Karpas-422 (cell line): Measurements from ENCODE around the gene CHCHD4. TPM values are rescaled to one million over a fixed set of nuclear protein-coding genes. Genes with fewer than 3 reads are reported as not detected.
"Not testable (repeated sequence)": the region's sequence is repeated elsewhere in the genome, so short reads cannot be mapped to it uniquely, and the experiment has no call there.

Source experiments
- DNase-seq: peaks from one replicate; pipeline ENCODE4 v3.0.0-alpha.2; 2015
- H2AFZ ChIP-seq: fragments of 200-600 bp; sonication (generic); 2 replicates; pipeline ENCODE4 v1.6.1; 2014; ENCODE audit warnings: antibody characterized with exemption, low read length, mixed read lengths
- H3K27ac ChIP-seq: fragments of 200-600 bp; sonication (generic); 2 replicates; pipeline ENCODE4 v1.5.1; 2014; ENCODE audit warnings: mild to moderate bottlenecking, low read length, moderate library complexity
- H3K27me3 ChIP-seq: fragments of 200-600 bp; sonication (generic); 2 replicates; pipeline ENCODE4 v1.6.1; 2014; ENCODE audit warnings: low read length, mixed read lengths
- H3K36me3 ChIP-seq: fragments of 200-600 bp; sonication (generic); 2 replicates; pipeline ENCODE4 v1.6.1; 2014; ENCODE audit warnings: low read length, mixed read lengths; ENCODE audit not compliant: insufficient read depth
- H3K4me1 ChIP-seq: fragments of 200-600 bp; sonication (generic); 2 replicates; pipeline ENCODE4 v1.6.1; 2014; ENCODE audit warnings: mild to moderate bottlenecking, low read length, mixed read lengths
- H3K4me2 ChIP-seq: fragments of 200-600 bp; sonication (generic); 2 replicates; pipeline ENCODE4 v1.6.1; 2014; ENCODE audit warnings: low read length, low read depth, mild to moderate bottlenecking; ENCODE audit not compliant: poor library complexity, severe bottlenecking
- H3K4me3 ChIP-seq: fragments of 200-600 bp; sonication (generic); 2 replicates; pipeline ENCODE4 v1.5.1; 2014; ENCODE audit warnings: mild to moderate bottlenecking, antibody characterized with exemption, low read length, mixed read lengths
- H3K79me2 ChIP-seq: fragments of 200-600 bp; sonication (generic); 2 replicates; pipeline ENCODE4 v1.6.1; 2014; ENCODE audit warnings: mild to moderate bottlenecking, low read length, mixed read lengths
- H3K9ac ChIP-seq: fragments of 200-600 bp; sonication (generic); 2 replicates; pipeline ENCODE4 v1.6.0; 2014; ENCODE audit warnings: low read length
- H3K9me2 ChIP-seq: fragments of 200-600 bp; sonication (generic), shearing (Covaris generic); replicated peaks from 2 replicates; pipeline ENCODE4 v1.6.0; 2014; ENCODE audit warnings: mild to moderate bottlenecking, low read length, moderate library complexity; ENCODE audit not compliant: insufficient read depth
- H3K9me3 ChIP-seq: fragments of 300-700, 200-600 bp; sonication (generic); 2 replicates; pipeline ENCODE4 v1.6.1; 2014; ENCODE audit warnings: low read length, mixed read lengths
- H4K20me1 ChIP-seq: fragments of 200-600 bp; sonication (generic); 2 replicates; pipeline ENCODE4 v1.6.1; 2014; ENCODE audit warnings: mild to moderate bottlenecking, antibody characterized with exemption, low read length, low read depth; ENCODE audit not compliant: insufficient read depth
- total RNA-seq: library from RNA; depleted of rRNA; stranded (reverse); fragments of >200 nt; shearing (Covaris generic); gene quantifications from 2 replicates; pipeline ENCODE4 v1.2.3, GENCODE V29; 2014; ENCODE audit warnings: low replicate concordance

The CHCHD4 gene
- total RNA-seq, 1 experiment from 2014 or later: 19.7 TPM

DNA sequence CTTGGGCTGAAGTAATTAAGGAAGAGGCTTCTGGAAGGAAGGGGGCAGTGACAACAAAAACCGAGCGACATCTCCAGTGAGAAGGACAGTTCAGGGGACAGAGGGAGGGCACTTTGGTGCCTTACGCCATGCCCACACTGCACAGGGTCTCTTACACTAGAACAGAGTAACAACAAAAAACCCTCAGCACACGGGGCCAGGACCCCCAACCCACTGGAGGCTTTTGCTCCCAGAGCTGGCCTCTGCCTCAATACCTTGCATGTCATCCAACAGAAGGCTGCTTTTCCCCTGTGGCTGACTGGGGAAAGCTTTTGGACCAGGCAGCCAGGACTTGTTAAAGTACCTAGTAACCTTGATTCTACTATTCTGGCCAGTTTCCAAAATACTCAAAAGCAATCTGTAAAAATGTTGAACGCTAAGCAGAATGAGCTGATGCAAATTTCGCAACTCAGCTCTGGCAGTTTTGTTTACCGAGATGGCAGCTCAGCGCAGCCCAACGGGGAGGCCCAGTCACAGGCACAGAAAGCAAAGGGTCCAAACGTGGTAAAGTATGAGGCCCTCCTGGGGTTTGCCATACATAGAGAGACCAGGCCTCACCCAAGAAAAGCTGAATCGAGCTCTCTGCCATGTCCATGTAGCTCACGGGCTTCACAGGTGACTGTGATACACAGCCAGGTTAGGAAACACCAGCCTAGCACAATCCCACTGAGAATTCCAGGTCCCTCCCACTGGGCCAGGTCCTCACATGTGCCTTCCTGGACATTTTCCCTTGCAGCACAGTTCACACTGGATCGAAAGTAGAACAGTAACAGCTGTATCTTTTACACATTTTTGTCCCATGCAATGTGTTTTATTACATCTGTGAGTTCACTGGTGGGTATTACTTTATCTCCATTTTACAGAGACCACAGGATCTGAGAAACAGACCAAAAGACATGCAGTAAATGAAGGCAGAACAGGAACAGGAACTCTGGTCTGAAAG lies 6.0 kb downstream of the CHCHD4 start:
- no peak overlapping the region for H3K4me2 ChIP-seq
- peaks cover 33% of the 10 kb centered on the region; the same call in 1 of the 2 replicates for H3K36me3 ChIP-seq

DNA sequence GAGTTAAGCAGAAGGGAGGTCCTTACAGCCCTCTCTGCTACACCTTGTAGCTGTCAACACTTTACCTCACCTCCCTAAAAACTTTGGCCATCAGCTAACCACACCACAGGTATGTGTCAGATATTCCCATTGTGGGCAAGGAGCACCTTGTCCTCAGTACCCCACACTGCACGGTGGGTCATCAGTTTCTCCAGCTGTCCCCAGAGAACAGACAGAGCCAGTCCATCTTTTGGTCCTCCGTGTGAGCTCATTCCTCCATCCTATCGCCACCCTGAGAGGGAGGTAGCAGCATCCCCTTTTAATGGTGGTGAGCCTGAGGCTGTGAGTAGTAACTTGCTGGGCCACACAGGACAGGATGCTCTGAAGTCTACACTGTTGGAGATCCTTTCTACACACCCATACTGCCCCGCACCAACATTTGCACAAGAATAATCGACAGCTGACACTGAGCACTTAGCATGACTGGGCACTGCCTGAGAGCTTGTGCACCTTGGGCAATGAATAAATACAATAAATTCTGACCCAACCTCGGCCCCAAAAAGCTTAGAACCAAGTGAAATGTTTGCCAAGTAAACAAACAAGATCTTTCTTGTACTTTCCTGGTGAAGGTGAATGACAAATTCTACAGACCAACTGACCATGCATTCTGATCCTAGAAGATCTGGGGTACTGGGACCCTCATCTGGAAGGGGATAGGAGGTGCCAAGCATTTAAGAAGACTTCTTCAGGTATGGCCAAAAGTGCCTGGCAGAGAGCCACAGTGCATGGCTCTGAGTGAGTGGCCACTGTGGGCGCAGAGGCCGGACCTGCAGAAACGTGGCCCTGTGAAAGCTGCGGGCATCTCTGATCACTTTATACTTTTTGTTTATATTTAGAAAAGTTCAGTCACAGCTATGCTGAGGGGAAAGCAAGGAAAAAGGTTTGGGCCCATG lies 6.9 kb downstream of the CHCHD4 start:
- no peaks in the 10 kb centered on the region for H3K27me3 ChIP-seq
- no peak overlapping the region for H2AFZ ChIP-seq
- no peaks in the 10 kb centered on the region for H3K9me3 ChIP-seq
- no peaks in the 10 kb centered on the region for H3K9me2 ChIP-seq
- no peak overlapping the region for H3K4me2 ChIP-seq
- peaks cover 36% of the 10 kb centered on the region; the same call in 1 of the 2 replicates for H3K36me3 ChIP-seq
- no peak overlapping the region for H3K4me3 ChIP-seq
- peaks cover 11% of the 10 kb centered on the region for H3K4me1 ChIP-seq
- H3K9ac ChIP-seq: no peak overlapping the region
- DNase-seq: no peak
- H3K79me2 ChIP-seq: peaks cover 50% of the 10 kb centered on the region
- H4K20me1 ChIP-seq: peaks cover 19% of the 10 kb centered on the region; the same call in 1 of the 2 replicates
- H3K27ac ChIP-seq: no peak overlapping the region

More for the DNA sequence above, 6.0 kb downstream of the CHCHD4 start:
- Histone ChIP-seq H4K20me1 (peaks cover 19% of the 10 kb centered on the region; the same call in 1 of the 2 replicates), H3K79me2 (peaks cover 59% of the 10 kb centered on the region), H3K9me2 (no peaks in the 10 kb centered on the region), H3K4me3 (no peak overlapping the region), H3K4me1 (peaks cover 16% of the 10 kb centered on the region), H2AFZ (no peak overlapping the region), H3K27me3 (no peaks in the 10 kb centered on the region), H3K9ac (no peak overlapping the region), H3K27ac (no peak overlapping the region), H3K9me3 (no peaks in the 10 kb centered on the region)
- no peak for DNase-seq

DNA sequence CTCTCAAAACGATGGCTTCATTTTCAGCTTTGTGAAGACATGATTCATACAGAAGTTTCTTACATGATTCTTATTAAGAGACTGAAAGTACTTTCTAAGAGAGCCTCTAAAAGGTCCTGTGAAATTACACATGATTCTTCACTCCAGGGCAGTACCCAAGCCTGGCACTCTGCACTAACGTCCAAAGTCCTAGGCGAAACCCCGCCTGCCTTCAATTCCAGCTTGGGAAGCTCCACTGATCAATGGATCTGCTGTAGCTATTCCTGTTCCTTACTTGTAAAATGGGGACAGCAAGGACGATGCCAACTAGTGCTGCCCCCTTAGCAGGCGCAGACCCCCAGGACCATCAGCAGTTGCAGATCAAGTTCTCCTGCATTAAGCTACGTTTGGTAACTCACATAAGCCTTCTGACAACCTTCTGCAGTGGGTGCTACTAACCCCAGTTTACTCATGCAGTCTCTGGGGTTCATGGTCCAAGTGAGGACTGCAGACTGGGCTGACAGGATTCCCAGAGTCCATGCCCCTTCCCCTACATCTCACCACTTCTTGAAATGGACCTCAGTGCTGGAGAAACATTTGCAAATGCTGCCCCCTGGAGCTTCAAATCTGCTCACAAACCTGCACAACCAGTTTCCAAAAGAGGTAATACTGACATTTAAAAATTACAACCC lies 10.6 kb downstream of the CHCHD4 start:
- Histone ChIP-seq H3K9ac (no peak overlapping the region), H3K4me1 (no peaks in the 10 kb centered on the region), H3K27ac (no peak overlapping the region), H2AFZ (no peak overlapping the region), H4K20me1 (peaks cover 19% of the 10 kb centered on the region), H3K36me3 (peaks cover 31% of the 10 kb centered on the region; the same call in 1 of the 2 replicates), H3K4me3 (no peak overlapping the region), H3K79me2 (peaks cover 16% of the 10 kb centered on the region), H3K9me2 (no peaks in the 10 kb centered on the region), H3K27me3 (no peaks in the 10 kb centered on the region), H3K9me3 (no peaks in the 10 kb centered on the region), H3K4me2 (no peak overlapping the region)
- DNase-seq: no peak

DNA sequence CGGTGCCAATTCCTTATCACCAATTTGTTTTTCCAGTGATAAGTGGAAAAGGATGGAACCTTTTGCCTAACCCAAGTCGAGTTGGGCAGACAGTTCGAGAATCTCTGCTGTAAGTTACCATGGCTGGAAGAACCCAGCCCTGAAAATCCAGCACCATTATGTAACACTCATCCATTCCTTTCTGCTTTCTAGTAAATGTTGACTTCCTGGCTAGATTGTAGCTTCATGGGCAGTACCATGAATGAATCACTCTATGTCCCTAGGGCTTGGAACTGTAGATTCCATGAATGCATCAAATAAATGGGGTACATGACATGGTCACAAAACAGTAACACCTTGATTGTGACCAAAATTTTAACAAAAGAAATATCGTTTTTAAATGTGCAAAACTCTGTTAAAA lies 14.0 kb downstream of the CHCHD4 start:
- Histone ChIP-seq H4K20me1 (peaks cover 5% of the 10 kb centered on the region), H3K4me1 (no peaks in the 10 kb centered on the region), H2AFZ (no peak overlapping the region), H3K9me2 (no peaks in the 10 kb centered on the region), H3K4me2 (no peak overlapping the region), H3K79me2 (no peaks in the 10 kb centered on the region), H3K9me3 (no peaks in the 10 kb centered on the region), H3K4me3 (no peak overlapping the region), H3K27me3 (no peaks in the 10 kb centered on the region), H3K27ac (no peak overlapping the region), H3K9ac (no peak overlapping the region), H3K36me3 (peaks cover 21% of the 10 kb centered on the region; the same call in 1 of the 2 replicates)
- no peak for DNase-seq

DNA sequence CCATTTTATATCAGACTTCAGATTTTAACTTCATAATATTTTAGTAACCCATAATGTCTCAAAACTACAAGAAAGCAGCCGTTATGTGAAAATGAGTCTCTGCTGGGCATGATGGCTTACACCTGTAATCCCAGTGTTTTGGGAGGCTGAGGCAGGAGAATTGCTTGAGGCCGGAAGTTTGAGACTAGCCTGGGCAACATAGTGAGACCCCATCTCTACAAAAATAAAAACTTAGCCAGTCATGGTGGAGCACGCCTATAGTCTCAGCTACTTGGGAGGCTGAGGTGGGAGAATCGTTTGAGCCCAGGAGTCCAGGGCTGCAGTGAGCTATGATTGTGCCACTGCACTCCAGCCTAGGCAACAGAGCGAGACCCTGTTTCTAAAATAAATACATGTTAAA lies 14.8 kb downstream of the CHCHD4 start:
- not testable (repeated sequence) for H3K9me3 ChIP-seq, H3K27ac ChIP-seq, DNase-seq, H3K27me3 ChIP-seq, H3K9me2 ChIP-seq, H3K4me3 ChIP-seq, H3K79me2 ChIP-seq, H3K4me2 ChIP-seq, H3K4me1 ChIP-seq, H2AFZ ChIP-seq, H4K20me1 ChIP-seq, H3K9ac ChIP-seq
- peaks cover 12% of the 10 kb centered on the region; the same call in 1 of the 2 replicates for H3K36me3 ChIP-seq

GRCh38 chr3:14097616-14098391 lies 26.9 kb downstream of the CHCHD4 start:
- no peaks in the 10 kb centered on the region for H4K20me1 ChIP-seq
- no peak for DNase-seq
- H2AFZ ChIP-seq: no peak overlapping the region
- H3K27ac ChIP-seq: no peak overlapping the region
- no peaks in the 10 kb centered on the region for H3K9me3 ChIP-seq
- no peaks in the 10 kb centered on the region for H3K4me1 ChIP-seq
- no peak overlapping the region for H3K9ac ChIP-seq
- H3K36me3 ChIP-seq: no peaks in the 10 kb centered on the region
- H3K79me2 ChIP-seq: no peaks in the 10 kb centered on the region
- H3K4me3 ChIP-seq: no peak overlapping the region
- H3K4me2 ChIP-seq: no peak overlapping the region
- no peaks in the 10 kb centered on the region for H3K9me2 ChIP-seq
- H3K27me3 ChIP-seq: no peaks in the 10 kb centered on the region

DNA sequence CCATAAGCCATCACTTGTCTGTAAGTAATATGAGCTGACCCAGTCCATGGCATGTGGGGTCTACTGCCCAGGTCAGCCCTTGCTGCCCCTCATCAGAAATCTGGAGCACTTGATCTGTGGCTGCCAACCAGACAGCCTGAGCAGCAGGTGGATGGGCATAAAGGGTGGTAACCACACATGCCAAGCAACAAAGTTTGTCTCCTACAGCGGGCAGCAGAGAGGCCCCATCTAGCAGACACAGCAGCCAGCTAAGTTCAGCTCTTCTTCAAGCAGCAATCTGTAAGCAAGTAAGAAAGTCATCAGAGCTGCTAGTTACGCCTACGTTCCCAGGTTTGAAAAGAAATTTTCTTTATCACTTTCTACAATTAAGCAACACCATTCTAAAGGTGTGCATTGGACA lies 27.9 kb downstream of the CHCHD4 start:
- Histone ChIP-seq H3K9ac (no peak overlapping the region), H3K9me2 (no peaks in the 10 kb centered on the region), H4K20me1 (no peaks in the 10 kb centered on the region), H2AFZ (no peak overlapping the region), H3K4me2 (no peak overlapping the region), H3K9me3 (no peaks in the 10 kb centered on the region), H3K4me3 (no peak overlapping the region), H3K27ac (no peak overlapping the region), H3K27me3 (no peaks in the 10 kb centered on the region), H3K36me3 (no peaks in the 10 kb centered on the region), H3K79me2 (no peaks in the 10 kb centered on the region), H3K4me1 (no peaks in the 10 kb centered on the region)
- no peak for DNase-seq
